HepG2 (cell line): Measurements from ENCODE around the gene ZNF606. TPM values are rescaled to one million over a fixed set of nuclear protein-coding genes. Genes with fewer than 3 reads are reported as not detected.

Source experiments
- BORCS8-MEF2B ChIP-seq: sonication (generic); formaldehyde crosslinking; IDR thresholded peaks from 2 replicates; pipeline ENCODE4 v1.8.0; 2022; ENCODE audit warnings: mild to moderate bottlenecking, missing genetic modification reagents
- CBX5 ChIP-seq: sonication (generic); formaldehyde crosslinking; IDR thresholded peaks from 2 replicates; pipeline ENCODE4 v1.4.0; 2020; ENCODE audit warnings: missing genetic modification reagents, borderline replicate concordance
- KMT2A ChIP-seq: sonication (generic); formaldehyde crosslinking; IDR thresholded peaks from 2 replicates; pipeline ENCODE4 v1.4.0; 2020; ENCODE audit warnings: missing genetic modification reagents
- MATR3 ChIP-seq: sonication (generic); formaldehyde crosslinking; IDR thresholded peaks from 2 replicates; pipeline ENCODE4 v1.4.0; 2020; ENCODE audit warnings: missing genetic modification reagents
- NFKBIZ ChIP-seq: IDR thresholded peaks from 2 replicates; pipeline ENCODE4 v1.6.1; 2018; ENCODE audit warnings: missing genetic modification reagents, missing compliant biosample characterization
- PAF1 ChIP-seq: IDR thresholded peaks from 2 replicates; pipeline ENCODE4 v1.6.1; 2016; ENCODE audit warnings: missing genetic modification reagents, missing compliant biosample characterization
- TOPORS ChIP-seq: sonication (generic); formaldehyde crosslinking; IDR thresholded peaks from 2 replicates; pipeline ENCODE4 v1.8.0; 2023; ENCODE audit warnings: mild to moderate bottlenecking, missing genetic modification reagents
- ZNF138 ChIP-seq: sonication (generic); formaldehyde crosslinking; IDR thresholded peaks from 2 replicates; pipeline ENCODE4 v1.5.0; 2020; ENCODE audit warnings: mild to moderate bottlenecking, low read depth, missing genetic modification reagents
- ZNF274 ChIP-seq: sonication (generic); formaldehyde crosslinking; IDR thresholded peaks from 2 replicates; pipeline ENCODE4 v1.5.1; 2020; ENCODE audit warnings: mild to moderate bottlenecking, missing genetic modification reagents
- ZNF343 ChIP-seq: sonication (generic); formaldehyde crosslinking; IDR thresholded peaks from 2 replicates; pipeline ENCODE4 v1.4.0; 2020; ENCODE audit warnings: mild to moderate bottlenecking, missing genetic modification reagents
- ZNF550 ChIP-seq: sonication (generic); formaldehyde crosslinking; IDR thresholded peaks from 2 replicates; pipeline ENCODE4 v1.4.0; 2020; ENCODE audit warnings: mild to moderate bottlenecking, missing genetic modification reagents, borderline replicate concordance
- polyA plus RNA-seq, 8 experiments: library from polyadenylated mRNA; depleted of rRNA in 3 of 8; stranded (reverse) in 7 of 8; unstranded in 1 of 8; fragments of >200 nt; fragmentation: Illumina TruSeq in 4 of 8; extraction: Trizol in 4 of 8; gene quantifications; 2 replicates each; pipeline versions ENCODE4 v1.2.1 to v1.2.3, GENCODE V29; 2011 to 2016; ENCODE audit warnings: low read depth in 4 of 8, missing spikeins in 1 of 8, mixed read lengths in 1 of 8; ENCODE audit not compliant: insufficient read depth in 1 of 8
- total RNA-seq, 5 experiments: library from RNA; depleted of rRNA; stranded (reverse); fragments of >200 nt; fragmentation: Illumina TruSeq; extraction: Trizol; gene quantifications; 2 replicates each; pipeline ENCODE4 v1.2.3, GENCODE V29; 2016; ENCODE audit warnings: low read depth in 1 of 5
- TF ChIP-seq, protein P1 (sequence below): sonication (generic); formaldehyde crosslinking; IDR thresholded peaks from 2 replicates; pipeline ENCODE4 v1.4.0; 2020; ENCODE audit warnings: low read depth, mild to moderate bottlenecking, missing genetic modification reagents
- TF ChIP-seq, protein P2 (sequence below): IDR thresholded peaks from 2 replicates; pipeline ENCODE4 v1.6.1; 2016; ENCODE audit warnings: mild to moderate bottlenecking, missing biosample characterization, missing genetic modification reagents
- TF ChIP-seq, protein P3 (sequence below): sonication (generic); formaldehyde crosslinking; IDR thresholded peaks from 2 replicates; pipeline ENCODE4 v1.8.0; 2022; ENCODE audit warnings: mild to moderate bottlenecking, missing genetic modification reagents; ENCODE audit not compliant: insufficient replicate concordance
- TF ChIP-seq, protein P4 (sequence below): sonication (generic); formaldehyde crosslinking; IDR thresholded peaks from 2 replicates; pipeline ENCODE4 v1.5.0; 2020; ENCODE audit warnings: missing genetic modification reagents, mild to moderate bottlenecking, borderline replicate concordance
- TF ChIP-seq, protein P5 (sequence below): sonication (generic); formaldehyde crosslinking; conservative IDR thresholded peaks from 2 replicates; pipeline ENCODE4 v1.4.0; 2020; ENCODE audit warnings: missing genetic modification reagents
- TF ChIP-seq, protein P6 (sequence below): IDR thresholded peaks from 2 replicates; pipeline ENCODE4 v1.6.1; 2018; ENCODE audit warnings: missing genetic modification reagents
- TF ChIP-seq, protein P7 (sequence below): IDR thresholded peaks from 2 replicates; pipeline ENCODE4 v1.6.1; 2018; ENCODE audit warnings: missing genetic modification reagents, mild to moderate bottlenecking, missing compliant biosample characterization
- TF ChIP-seq, protein P8 (sequence below): sonication (generic); formaldehyde crosslinking; IDR thresholded peaks from 2 replicates; pipeline ENCODE4 v1.9.0; 2021; ENCODE audit warnings: missing genetic modification reagents, mild to moderate bottlenecking, borderline replicate concordance

Gene ZNF606
- total and polyA plus RNA-seq, 2 of the 13 experiments (the other 11 are each of a cell fraction or from before 2014, with no cell fraction given), result 4.2 to 14.8 TPM

DNA sequence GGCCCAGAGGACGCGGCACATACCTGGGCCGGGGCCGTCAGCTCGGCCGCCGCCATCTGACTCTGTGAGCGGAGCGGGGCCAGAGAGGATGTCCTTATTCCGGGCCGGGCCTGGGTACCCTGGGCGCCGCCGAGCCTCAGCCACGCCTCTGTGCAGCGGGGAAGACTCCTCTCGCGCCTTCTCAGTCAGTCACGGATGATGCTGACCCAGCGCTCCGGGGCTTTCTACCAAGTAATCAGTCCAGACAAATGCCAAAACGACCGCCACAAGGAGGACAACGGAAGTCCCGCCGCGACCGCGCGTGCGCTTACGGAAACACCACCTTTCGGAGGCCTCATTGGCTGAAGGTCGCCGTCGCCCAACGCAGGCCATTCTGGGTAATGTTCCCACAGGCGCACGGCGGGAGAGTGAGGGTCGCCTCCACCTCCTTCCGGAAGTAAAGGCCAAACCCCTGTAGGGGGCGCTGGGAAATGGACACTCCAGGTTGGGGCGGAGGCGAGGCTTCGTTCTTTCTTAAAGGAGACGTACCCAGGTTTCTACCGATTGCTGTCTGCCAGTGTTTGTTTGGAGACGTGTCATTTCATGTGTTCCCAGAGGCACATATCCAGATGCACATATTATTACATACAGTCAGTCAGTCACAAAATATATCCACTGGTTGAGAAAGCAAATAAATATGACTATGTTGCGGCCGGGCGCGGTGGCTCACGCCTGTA lies 55.0 kb downstream of the ZNF606 start, which contains the start of gene ZNF256 (continued):
- TF ChIP-seq ZNF550 (CRISPR knock-in tag) (no peak), ZNF138 (CRISPR knock-in tag) (no peak; the same call in 1 of the 2 replicates), ZNF274 (0 out of 2 replicates have a peak, but pooled peaks have one; percentile 45), TOPORS (CRISPR knock-in tag) (0 out of 2 replicates have a peak, but pooled peaks have one; percentile 60), NFKBIZ (CRISPR knock-in tag) (no peak), KMT2A (peak; percentile 21; the same call in 1 of the 2 replicates), ZNF343 (CRISPR knock-in tag) (0 out of 2 replicates have a peak, but pooled peaks have one; percentile 56), PAF1 (CRISPR knock-in tag) (no peak), BORCS8-MEF2B (CRISPR knock-in tag) (peak; percentile 81; the same call in 1 of the 2 replicates), CBX5 (CRISPR knock-in tag) (peak; percentile 94), MATR3 (CRISPR knock-in tag) (no peak)
- TF ChIP-seq, protein P1, sequence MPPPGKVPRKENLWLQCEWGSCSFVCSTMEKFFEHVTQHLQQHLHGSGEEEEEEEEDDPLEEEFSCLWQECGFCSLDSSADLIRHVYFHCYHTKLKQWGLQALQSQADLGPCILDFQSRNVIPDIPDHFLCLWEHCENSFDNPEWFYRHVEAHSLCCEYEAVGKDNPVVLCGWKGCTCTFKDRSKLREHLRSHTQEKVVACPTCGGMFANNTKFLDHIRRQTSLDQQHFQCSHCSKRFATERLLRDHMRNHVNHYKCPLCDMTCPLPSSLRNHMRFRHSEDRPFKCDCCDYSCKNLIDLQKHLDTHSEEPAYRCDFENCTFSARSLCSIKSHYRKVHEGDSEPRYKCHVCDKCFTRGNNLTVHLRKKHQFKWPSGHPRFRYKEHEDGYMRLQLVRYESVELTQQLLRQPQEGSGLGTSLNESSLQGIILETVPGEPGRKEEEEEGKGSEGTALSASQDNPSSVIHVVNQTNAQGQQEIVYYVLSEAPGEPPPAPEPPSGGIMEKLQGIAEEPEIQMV, result peak; percentile 56; the same call in 1 of the 2 replicates
- TF ChIP-seq, protein P2, sequence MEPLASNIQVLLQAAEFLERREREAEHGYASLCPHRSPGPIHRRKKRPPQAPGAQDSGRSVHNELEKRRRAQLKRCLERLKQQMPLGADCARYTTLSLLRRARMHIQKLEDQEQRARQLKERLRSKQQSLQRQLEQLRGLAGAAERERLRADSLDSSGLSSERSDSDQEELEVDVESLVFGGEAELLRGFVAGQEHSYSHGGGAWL (CRISPR knock-in tag), result peak; percentile 24; the same call in 1 of the 2 replicates
- TF ChIP-seq, protein P3, sequence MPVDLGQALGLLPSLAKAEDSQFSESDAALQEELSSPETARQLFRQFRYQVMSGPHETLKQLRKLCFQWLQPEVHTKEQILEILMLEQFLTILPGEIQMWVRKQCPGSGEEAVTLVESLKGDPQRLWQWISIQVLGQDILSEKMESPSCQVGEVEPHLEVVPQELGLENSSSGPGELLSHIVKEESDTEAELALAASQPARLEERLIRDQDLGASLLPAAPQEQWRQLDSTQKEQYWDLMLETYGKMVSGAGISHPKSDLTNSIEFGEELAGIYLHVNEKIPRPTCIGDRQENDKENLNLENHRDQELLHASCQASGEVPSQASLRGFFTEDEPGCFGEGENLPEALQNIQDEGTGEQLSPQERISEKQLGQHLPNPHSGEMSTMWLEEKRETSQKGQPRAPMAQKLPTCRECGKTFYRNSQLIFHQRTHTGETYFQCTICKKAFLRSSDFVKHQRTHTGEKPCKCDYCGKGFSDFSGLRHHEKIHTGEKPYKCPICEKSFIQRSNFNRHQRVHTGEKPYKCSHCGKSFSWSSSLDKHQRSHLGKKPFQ, result no peak
- TF ChIP-seq, protein P4, sequence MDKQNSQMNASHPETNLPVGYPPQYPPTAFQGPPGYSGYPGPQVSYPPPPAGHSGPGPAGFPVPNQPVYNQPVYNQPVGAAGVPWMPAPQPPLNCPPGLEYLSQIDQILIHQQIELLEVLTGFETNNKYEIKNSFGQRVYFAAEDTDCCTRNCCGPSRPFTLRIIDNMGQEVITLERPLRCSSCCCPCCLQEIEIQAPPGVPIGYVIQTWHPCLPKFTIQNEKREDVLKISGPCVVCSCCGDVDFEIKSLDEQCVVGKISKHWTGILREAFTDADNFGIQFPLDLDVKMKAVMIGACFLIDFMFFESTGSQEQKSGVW (CRISPR knock-in tag), result no peak
- TF ChIP-seq, protein P5, sequence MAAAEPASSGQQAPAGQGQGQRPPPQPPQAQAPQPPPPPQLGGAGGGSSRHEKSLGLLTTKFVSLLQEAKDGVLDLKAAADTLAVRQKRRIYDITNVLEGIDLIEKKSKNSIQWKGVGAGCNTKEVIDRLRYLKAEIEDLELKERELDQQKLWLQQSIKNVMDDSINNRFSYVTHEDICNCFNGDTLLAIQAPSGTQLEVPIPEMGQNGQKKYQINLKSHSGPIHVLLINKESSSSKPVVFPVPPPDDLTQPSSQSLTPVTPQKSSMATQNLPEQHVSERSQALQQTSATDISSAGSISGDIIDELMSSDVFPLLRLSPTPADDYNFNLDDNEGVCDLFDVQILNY (CRISPR knock-in tag), result peak; percentile 80
- TF ChIP-seq, protein P6, sequence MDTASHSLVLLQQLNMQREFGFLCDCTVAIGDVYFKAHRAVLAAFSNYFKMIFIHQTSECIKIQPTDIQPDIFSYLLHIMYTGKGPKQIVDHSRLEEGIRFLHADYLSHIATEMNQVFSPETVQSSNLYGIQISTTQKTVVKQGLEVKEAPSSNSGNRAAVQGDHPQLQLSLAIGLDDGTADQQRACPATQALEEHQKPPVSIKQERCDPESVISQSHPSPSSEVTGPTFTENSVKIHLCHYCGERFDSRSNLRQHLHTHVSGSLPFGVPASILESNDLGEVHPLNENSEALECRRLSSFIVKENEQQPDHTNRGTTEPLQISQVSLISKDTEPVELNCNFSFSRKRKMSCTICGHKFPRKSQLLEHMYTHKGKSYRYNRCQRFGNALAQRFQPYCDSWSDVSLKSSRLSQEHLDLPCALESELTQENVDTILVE (CRISPR knock-in tag), result peak; percentile 62; the same call in 1 of the 2 replicates
- TF ChIP-seq, protein P7, sequence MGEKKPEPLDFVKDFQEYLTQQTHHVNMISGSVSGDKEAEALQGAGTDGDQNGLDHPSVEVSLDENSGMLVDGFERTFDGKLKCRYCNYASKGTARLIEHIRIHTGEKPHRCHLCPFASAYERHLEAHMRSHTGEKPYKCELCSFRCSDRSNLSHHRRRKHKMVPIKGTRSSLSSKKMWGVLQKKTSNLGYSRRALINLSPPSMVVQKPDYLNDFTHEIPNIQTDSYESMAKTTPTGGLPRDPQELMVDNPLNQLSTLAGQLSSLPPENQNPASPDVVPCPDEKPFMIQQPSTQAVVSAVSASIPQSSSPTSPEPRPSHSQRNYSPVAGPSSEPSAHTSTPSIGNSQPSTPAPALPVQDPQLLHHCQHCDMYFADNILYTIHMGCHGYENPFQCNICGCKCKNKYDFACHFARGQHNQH, result peak; percentile 85
- TF ChIP-seq, protein P8, sequence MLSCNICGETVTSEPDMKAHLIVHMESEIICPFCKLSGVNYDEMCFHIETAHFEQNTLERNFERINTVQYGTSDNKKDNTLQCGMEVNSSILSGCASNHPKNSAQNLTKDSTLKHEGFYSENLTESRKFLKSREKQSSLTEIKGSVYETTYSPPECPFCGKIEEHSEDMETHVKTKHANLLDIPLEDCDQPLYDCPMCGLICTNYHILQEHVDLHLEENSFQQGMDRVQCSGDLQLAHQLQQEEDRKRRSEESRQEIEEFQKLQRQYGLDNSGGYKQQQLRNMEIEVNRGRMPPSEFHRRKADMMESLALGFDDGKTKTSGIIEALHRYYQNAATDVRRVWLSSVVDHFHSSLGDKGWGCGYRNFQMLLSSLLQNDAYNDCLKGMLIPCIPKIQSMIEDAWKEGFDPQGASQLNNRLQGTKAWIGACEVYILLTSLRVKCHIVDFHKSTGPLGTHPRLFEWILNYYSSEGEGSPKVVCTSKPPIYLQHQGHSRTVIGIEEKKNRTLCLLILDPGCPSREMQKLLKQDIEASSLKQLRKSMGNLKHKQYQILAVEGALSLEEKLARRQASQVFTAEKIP, result no peak
